NCI-H1694 treated with DMSO at 0.1 percent for 48 hours (cell line): ENCODE data around the gene PIAS1.
"Not testable (repeated sequence)": the region's sequence is repeated elsewhere in the genome, so short reads cannot be mapped to it uniquely, and the experiment has no call there.

Experiments
- DNase-seq: peaks from one replicate; lab custom pipeline; 2025; lab: John Stamatoyannopoulos, UW

Gene PIAS1

GRCh38 chr15:68114840-68115239, 60.7 kb downstream of the PIAS1 start:
- no peak for DNase-seq

DNA sequence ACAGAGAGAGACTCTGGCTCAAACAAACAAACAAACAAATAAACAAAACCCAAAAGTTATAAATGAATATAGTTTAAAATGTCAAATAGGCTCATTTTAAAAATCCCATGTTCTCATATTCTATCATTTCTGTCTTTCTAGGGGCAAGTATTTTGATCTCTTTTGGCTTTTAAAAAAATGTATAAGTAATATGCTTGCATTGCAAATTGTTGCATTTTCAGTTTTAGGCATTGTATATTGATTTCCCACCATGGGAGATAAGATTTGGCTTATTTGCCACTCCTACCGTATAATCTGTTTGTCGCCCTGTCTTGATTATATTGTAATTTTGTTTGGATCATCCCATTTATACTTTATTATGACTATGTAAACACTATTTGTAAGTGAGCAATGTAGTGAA, 70.6 kb downstream of the PIAS1 start:
- DNase-seq: no peak

- no peak for DNase-seq
These were observed 72.3 kb downstream of the PIAS1 start for GRCh38 chr15:68126396-68126795.

GRCh38 chr15:68129072-68129471, 75.0 kb downstream of the PIAS1 start:
- no peak for DNase-seq

DNA sequence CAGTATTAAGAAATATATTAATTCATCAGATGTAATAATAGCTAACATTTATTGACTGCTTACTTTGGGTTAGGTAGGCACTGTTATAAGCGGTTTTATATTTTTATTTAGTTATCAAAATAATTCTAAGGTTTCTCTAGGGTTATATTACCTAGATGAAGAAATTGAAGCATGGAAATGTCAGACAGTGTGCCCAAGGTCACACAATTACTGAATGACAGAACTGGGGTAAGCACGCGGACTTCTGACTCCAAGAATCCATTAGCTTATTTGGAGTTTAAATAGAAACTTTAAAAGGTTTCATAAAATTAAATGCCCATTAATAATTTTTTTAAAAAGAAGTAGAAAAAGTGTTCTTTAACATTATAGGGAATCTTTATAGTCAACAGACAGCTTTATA, 76.7 kb downstream of the PIAS1 start:
- DNase-seq: no peak

GRCh38 chr15:68137096-68137495, 83.0 kb downstream of the PIAS1 start:
- no peak for DNase-seq

DNA sequence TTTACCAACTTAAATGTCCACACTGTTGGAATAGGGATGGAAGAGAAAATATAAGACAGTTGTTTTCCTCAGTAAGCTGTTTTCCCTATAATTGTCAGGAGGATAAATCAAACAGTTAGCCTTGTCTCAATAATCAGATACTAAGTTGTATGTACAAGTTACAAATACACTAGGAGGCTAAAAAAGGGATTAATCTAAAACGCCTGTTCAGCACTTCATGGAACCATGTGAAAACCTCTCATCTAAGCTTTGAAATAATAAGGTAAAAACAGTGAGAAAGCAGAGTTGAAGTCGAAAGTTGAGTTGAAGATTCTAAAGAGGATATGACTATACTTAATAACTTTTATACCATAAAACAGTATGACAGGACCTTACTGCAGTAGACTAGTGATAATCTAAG, 89.0 kb downstream of the PIAS1 start:
- DNase-seq: no peak

GRCh38 chr15:68143785-68144184, 89.7 kb downstream of the PIAS1 start:
- no peak for DNase-seq

DNA sequence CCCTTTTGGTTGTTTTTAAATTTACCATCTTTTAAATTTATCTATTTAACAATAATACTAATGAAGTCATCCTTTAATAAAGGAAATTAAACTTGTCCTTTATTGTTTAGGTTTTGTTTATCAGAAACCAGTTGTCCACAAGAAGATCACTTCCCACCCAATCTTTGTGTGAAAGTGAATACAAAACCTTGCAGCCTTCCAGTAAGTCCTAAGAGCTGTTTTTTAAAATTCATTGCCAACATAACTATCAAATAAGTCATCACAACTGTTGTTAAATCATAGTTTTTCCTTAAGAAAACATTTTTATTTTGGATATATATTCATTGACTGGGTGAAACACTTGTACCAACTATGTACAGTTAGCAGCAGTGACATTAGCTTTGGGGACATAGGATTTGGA, 91.6 kb downstream of the PIAS1 start:
- no peak for DNase-seq

DNA sequence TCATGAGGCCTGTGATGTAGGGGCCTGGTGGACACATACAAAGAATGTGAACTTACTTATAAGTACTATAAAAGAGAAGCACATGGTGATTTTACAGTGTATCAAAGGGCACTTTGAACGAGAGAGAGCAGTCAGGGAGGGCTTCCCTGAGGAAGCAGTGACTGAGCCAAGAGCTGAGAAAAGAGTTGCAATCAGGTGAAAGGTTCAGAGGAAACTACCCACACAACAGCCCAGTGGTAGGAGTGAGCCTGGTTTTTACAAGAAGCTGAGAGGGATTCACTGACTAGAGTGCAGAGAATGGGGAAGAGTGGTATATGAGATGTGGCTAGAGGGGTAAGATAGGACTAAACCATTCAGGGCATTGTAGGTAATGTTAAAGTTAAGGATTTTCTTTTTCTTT, 93.9 kb downstream of the PIAS1 start:
- no peak for DNase-seq

DNA sequence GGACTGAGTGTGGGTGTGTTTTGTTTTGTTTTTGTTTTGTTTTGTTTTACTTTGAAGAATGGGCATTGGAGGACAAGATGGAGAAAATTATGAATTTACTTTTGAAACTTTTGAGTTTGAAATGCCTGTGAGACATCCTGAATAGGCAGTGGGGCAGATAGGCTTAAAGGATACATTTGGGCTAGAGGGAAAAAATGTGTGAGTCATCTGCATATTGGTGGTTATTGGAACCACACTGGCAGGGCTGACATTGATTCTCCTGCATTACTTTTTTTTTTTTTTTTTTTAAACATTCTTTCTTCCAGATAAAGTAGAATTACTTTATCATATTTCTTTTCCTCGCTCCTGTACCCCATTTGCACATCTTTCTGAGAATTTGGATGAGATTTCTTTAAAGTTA, 94.9 kb downstream of the PIAS1 start:
- no peak for DNase-seq

DNA sequence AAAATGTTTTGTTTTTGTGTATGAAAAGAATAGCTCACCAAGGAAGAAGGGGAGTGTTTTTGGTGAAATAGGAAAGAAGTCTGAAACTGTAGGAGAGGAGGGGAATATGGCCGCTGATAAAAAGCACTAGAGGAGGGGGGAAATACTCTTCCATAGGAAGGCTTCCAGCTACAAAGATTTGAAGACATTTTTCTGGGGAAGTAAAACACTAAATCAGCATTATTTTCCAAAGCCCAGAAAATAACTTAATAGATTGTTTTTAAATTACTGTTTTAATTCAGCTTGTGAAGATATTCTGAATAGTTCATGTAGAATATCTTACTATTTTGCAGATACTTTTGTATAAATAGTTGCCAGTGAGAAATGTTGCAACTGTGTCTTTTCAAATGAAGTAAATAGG, 96.1 kb downstream of the PIAS1 start:
- no peak for DNase-seq

GRCh38 chr15:68151277-68151676, 97.2 kb downstream of the PIAS1 start:
- no peak for DNase-seq

GRCh38 chr15:68152342-68152741, 98.2 kb downstream of the PIAS1 start:
- no peak for DNase-seq

DNA sequence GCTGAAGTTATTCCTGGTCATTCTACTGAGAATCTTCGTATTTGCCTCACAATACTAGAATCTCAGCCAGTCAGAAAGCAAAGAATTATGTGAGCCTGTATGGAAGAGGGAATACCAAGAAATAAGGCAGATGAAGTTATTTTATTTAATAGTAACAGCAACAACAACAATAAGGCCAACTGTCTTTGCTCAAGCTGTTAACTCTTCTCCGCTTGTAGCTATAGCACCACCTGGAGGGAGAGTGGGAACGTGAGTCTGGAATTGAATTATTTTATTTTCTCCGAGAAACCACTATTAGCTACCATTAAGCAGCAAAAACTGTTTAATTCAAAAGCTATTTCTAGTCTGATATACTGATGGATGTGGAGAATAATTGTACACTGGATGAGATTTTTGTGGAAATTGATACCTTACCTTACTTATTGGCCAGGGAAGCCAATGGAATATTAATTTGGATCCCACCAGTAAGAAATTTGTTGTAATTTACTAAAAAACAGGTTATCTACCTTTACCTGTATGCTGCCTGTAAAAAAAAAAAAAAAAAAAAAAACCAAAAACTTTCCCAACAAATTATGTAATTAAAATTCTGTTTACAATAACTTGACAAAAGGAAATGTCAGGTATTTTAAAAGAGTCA, 100.9 kb downstream of the PIAS1 start:
- peak; percentile 65 for DNase-seq

DNA sequence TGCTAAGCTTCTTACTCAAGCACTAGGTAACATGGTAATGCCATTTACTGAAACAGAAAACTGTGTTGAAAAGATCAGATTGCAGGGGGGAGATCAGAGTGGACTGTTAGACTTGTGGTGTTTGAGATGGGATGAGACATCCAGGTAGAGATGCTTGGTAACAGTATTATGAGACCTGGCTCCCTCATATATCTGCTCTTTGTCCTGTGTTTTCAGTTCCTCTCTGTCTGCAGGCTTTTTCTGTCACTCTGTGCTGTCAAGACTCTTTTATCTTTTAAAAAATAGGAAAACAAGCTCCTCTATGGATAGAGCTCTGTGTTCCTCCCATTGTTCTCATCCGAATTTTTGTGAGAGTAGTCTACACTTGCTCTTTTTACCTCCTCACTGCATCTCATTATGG, 103.0 kb downstream of the PIAS1 start:
- no peak for DNase-seq

DNA sequence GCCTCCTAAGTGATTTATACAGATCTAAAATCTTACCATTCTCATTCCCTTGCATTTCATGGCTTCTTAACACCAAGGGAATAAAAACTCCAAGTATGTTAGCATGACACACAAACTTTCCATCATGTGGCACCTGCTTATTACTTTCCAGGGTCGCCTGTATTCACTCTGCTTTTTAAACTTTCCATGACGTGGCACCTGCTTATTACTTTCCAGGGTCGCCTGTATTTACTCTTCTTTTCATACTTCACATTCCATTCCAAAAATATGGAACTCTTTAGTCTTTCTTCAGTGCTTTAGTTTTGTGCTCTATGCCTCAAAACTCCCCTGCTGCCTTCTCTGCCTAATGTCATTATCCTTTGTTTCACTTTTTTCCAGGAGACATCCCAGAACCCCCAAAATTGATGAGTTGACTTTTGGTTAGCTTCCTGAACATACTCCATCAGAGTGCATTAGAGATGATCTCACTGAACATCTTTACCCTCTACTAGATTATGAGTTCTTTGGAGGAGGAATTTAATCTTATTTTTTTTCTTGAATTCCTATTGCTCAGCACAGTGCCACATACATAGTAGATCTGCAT, 104.0 kb downstream of the PIAS1 start:
- no peak for DNase-seq

DNA sequence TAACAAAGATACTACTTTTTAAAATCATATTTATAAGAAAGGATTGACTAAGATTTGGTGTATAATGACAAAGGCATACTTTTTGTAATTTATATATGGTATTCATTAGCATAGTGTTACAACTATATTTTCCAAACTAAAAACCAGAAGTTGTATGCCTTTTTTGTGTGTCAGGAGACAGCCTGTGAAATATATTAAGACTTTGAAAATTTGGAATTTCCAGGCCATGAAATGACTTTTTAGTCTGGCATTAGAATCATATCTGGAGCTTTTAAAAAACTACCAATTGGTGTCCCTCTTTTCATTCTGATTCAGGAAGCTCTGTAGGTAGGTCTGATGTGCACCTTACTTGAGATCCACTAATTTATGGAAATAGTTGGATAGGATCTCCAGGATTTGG, 109.1 kb downstream of the PIAS1 start:
- DNase-seq: no peak

- no peak for DNase-seq
These were observed 112.7 kb downstream of the PIAS1 start for GRCh38 chr15:68166847-68167246.

- not testable (repeated sequence) for DNase-seq
These were observed 117.9 kb downstream of the PIAS1 start for GRCh38 chr15:68172037-68172436.

- no peak for DNase-seq
These were observed 119.0 kb downstream of the PIAS1 start for GRCh38 chr15:68173119-68173518.

GRCh38 chr15:68175526-68175925, 121.4 kb downstream of the PIAS1 start:
- DNase-seq: no peak

- no peak for DNase-seq
These were observed 122.5 kb downstream of the PIAS1 start for GRCh38 chr15:68176601-68177000.

GRCh38 chr15:68177742-68178141, 123.6 kb downstream of the PIAS1 start:
- DNase-seq: no peak
